ENCODE data around the gene SLC34A3. TPM values are rescaled to one million over a fixed set of nuclear protein-coding genes. Genes with fewer than 3 reads are reported as not detected.

Gene SLC34A3
- polyA plus RNA-seq, 1 experiment: not detected

DNA sequence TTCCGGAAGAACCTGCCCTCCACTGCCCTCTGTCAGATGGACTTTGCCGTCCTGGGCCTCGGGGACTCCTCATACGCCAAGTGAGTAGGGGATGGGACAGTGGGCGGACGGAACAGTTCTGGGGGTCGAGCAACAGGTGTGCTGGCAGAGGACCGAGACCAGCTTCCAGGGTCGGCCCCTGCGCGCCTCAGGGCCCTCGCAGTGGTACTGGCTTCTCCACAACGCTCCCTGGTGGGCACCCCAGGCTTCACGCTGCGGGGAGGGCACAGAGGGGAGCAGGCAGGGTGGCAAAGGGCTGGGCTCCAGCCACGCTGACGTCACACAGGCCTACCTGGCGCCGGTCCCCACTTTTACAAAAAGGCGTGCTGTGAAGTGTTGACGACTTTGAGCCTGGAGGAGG is 18.2 kb upstream of the SLC34A3 start:
- Histone ChIP-seq H3K27ac (ENCODE audit: low read depth, low read length) (no peak overlapping the region), H3K9me3 (ENCODE audit: control insufficient read depth, insufficient read depth, low read length) (no peaks in the 10 kb centered on the region; the same call in 1 of the 2 replicates), H3K4me3 (ENCODE audit: low read depth, low read length) (no peak overlapping the region), H3K27me3 (ENCODE audit: control insufficient read depth, insufficient read depth, low read length) (no peaks in the 10 kb centered on the region)
- TF ChIP-seq, protein P1, sequence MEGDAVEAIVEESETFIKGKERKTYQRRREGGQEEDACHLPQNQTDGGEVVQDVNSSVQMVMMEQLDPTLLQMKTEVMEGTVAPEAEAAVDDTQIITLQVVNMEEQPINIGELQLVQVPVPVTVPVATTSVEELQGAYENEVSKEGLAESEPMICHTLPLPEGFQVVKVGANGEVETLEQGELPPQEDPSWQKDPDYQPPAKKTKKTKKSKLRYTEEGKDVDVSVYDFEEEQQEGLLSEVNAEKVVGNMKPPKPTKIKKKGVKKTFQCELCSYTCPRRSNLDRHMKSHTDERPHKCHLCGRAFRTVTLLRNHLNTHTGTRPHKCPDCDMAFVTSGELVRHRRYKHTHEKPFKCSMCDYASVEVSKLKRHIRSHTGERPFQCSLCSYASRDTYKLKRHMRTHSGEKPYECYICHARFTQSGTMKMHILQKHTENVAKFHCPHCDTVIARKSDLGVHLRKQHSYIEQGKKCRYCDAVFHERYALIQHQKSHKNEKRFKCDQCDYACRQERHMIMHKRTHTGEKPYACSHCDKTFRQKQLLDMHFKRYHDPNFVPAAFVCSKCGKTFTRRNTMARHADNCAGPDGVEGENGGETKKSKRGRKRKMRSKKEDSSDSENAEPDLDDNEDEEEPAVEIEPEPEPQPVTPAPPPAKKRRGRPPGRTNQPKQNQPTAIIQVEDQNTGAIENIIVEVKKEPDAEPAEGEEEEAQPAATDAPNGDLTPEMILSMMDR (IDR thresholded peaks at IDR 0.05; ENCODE audit: low read depth, low read length): no peak
- ChIA-PET POLR2A (no interaction called here), CTCF (no interaction called here)
- DNase-seq (ENCODE audit: low read depth, low spot score): no peak

DNA sequence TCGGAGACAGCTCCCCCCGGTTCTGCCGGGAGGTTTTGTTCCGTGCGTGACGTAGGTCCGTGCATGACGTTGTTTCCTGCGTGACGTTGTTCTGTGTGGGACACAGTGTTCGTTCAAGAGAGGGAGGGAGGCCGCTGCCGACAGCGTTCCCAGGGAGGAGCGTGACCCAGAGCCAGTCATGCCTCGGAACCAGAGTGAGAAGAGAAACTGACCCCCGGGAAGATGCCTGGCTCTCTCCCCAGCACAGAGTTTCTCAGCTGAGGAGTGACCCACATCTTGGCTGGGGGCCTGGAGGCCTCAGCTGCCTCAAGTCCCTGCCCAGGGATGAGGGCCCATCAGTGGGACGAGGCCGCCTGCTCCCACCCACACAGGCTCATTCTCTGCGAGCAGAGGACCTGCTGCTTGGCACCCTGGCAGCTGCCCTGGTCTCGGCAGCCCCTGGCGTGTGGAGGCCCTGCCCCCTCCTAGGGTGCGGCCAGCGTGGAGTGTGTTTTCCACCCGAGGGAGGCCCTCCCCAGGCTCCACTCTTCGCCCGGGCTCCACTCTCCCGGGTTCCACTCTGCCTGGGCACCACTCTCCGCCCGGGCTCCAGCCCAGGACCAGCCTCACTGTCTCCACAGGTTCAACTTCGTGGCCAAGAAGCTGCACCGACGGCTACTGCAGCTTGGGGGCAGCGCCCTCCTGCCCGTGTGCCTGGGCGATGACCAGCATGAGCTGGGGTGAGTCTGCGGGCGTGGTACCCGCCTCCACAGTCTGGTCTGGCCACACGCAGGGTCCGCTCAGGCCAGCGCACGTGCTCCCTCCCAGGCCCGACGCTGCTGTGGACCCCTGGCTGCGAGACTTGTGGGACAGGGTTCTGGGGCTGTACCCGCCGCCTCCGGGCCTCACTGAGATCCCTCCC is 17.3 kb upstream of the SLC34A3 start:
- Histone ChIP-seq H3K4me3 (ENCODE audit: low read depth, low read length) (no peak overlapping the region), H3K27me3 (ENCODE audit: control insufficient read depth, insufficient read depth, low read length) (no peaks in the 10 kb centered on the region), H3K27ac (ENCODE audit: low read depth, low read length) (no peak overlapping the region), H3K9me3 (ENCODE audit: control insufficient read depth, insufficient read depth, low read length) (no peaks in the 10 kb centered on the region; the same call in 1 of the 2 replicates)
- TF ChIP-seq, protein P1 (IDR thresholded peaks at IDR 0.05; ENCODE audit: low read depth, low read length): no peak
- CTCF ChIA-PET: no interaction called here
- no peak for DNase-seq (ENCODE audit: low read depth, low spot score)
- POLR2A ChIA-PET: interaction anchor here (0.9 to 2.1 kb wide), 3 partner anchors 13 to 27 kb away, joined by 3 to 5 read pairs (median 3); partner anchors contain the start of genes TPRN and TUBB4B

DNA sequence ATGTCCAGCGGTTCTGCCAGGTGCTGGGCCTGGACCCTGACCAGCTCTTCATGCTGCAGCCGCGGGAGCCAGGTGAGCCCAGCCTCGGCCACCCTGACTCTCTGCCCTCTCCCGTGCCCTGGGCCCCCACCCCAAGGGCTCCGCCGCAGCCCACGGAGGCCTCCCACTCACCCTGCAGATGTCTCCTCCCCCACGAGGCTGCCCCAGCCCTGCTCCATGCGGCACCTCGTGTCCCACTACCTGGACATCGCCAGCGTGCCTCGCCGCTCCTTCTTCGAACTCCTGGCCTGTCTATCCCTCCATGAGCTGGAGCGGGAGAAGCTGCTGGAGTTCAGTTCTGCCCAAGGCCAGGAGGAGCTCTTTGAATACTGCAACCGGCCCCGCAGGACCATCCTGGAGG is 16.1 kb upstream of the SLC34A3 start:
- no peak for DNase-seq (ENCODE audit: low read depth, low spot score)
- Histone ChIP-seq H3K27me3 (ENCODE audit: control insufficient read depth, insufficient read depth, low read length) (no peaks in the 10 kb centered on the region), H3K4me3 (ENCODE audit: low read depth, low read length) (no peak overlapping the region), H3K9me3 (ENCODE audit: control insufficient read depth, insufficient read depth, low read length) (no peaks in the 10 kb centered on the region; the same call in 1 of the 2 replicates), H3K27ac (ENCODE audit: low read depth, low read length) (no peak overlapping the region)
- TF ChIP-seq, protein P1 (IDR thresholded peaks at IDR 0.05; ENCODE audit: low read depth, low read length): no peak
- POLR2A ChIA-PET: interaction anchor here (2.1 kb wide), 1 partner anchor 26 kb away, joined by 5 read pairs; the partner anchor contains the start of gene TUBB4B
- CTCF ChIA-PET: no interaction called here

DNA sequence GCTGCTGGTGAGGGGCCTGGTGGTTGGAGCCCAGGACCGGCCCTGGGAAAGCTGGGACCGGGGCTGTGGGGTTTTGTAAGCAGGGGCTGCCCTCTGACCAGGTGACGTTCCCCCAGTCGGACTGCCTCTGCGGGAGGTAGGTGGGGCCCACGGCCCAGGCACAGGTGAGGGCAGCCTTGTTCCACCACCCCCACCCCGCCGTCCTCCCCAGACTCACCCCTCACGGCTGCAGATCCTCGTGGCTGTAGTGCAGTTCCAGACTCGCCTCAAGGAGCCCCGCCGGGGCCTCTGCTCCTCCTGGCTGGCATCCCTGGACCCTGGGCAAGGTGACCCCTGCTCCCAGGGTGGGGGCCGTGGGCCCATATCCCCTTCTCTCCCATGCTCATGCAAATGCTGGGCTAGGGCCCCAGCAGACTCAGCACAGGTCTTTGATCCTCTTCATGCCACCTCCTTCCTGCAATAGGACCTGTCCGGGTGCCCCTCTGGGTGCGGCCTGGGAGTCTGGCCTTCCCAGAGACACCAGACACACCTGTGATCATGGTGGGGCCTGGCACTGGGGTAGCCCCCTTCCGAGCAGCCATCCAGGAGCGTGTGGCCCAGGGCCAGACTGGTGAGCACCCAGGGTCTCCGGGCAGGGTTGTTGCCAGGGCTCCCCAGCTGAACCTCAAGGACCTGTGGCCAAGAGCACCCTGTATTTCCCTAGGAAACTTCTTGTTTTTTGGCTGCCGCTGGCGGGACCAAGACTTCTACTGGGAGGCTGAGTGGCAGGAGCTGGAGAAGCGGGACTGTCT is 15.3 kb upstream of the SLC34A3 start:
- Histone ChIP-seq H3K4me3 (ENCODE audit: low read depth, low read length) (no peak overlapping the region), H3K27me3 (ENCODE audit: control insufficient read depth, insufficient read depth, low read length) (no peaks in the 10 kb centered on the region), H3K9me3 (ENCODE audit: control insufficient read depth, insufficient read depth, low read length) (no peaks in the 10 kb centered on the region; the same call in 1 of the 2 replicates), H3K27ac (ENCODE audit: low read depth, low read length) (no peak overlapping the region)
- POLR2A ChIA-PET: no interaction called here
- TF ChIP-seq, protein P1 (IDR thresholded peaks at IDR 0.05; ENCODE audit: low read depth, low read length): no peak
- CTCF ChIA-PET: interaction anchor here (0.6 kb wide), 1 partner anchor 21 kb away, joined by 3 read pairs; no protein-coding TSS in a partner anchor
- no peak for DNase-seq (ENCODE audit: low read depth, low spot score)

Measured in AG04450 (cell line).